B cell (primary cell): ENCODE results near the gene PCSK2.

Experiments
- CTCF ChIP-seq: fragments of 200-600 bp; IDR thresholded peaks from one replicate; pipeline ENCODE4 v1.8.0; 2022; ENCODE audit warnings: antibody characterized with exemption, mild to moderate bottlenecking
- EZH2 ChIP-seq: IDR thresholded peaks from 2 replicates; pipeline ENCODE4 v1.6.1; 2012; ENCODE audit warnings: borderline replicate concordance, low read depth, mild to moderate bottlenecking, moderate library complexity, low read length; ENCODE audit not compliant: insufficient read depth, poor library complexity, severe bottlenecking

GRCh38 chr20:17448071-17448470 lies 221.2 kb downstream of the PCSK2 start:
- TF ChIP-seq CTCF (no peak), EZH2 (no peak)
